HepG2 (cell line): ENCODE measurements around the gene DIP2C. TPM values are rescaled to one million over a fixed set of nuclear protein-coding genes. Genes with fewer than 3 reads are reported as not detected.

ENCODE experiments used
- CEBPB ChIP-seq: IDR thresholded peaks from 2 replicates; pipeline ENCODE4 v1.6.1; 2011; ENCODE audit warnings: low read depth, low read length, improper control_type of control experiment, borderline replicate concordance
- FOSL2 ChIP-seq: sonication (generic); formaldehyde crosslinking; IDR thresholded peaks from 2 replicates; pipeline ENCODE4 v1.4.0; 2020; ENCODE audit warnings: missing genetic modification reagents
- FOXA1 ChIP-seq, 2 experiments: fragments of 450-650 bp in 1 of 2; sonication (generic) in 1 of 2; formaldehyde crosslinking in 1 of 2; IDR thresholded peaks; 2 replicates each; pipeline versions ENCODE4 v1.4.0 to v1.6.1; 2016 to 2020; ENCODE audit warnings: missing genetic modification reagents in 1 of 2
- HMG20B ChIP-seq: conservative IDR thresholded peaks from 2 replicates; pipeline ENCODE4 v1.6.1; 2016; ENCODE audit warnings: missing genetic modification reagents, missing compliant biosample characterization
- RCOR2 ChIP-seq: IDR thresholded peaks from 2 replicates; pipeline ENCODE4 v1.6.1; 2016; ENCODE audit warnings: missing biosample characterization, missing genetic modification reagents
- REPIN1 ChIP-seq: sonication (generic); formaldehyde crosslinking; IDR thresholded peaks from 2 replicates; pipeline ENCODE4 v1.8.0; 2022; ENCODE audit warnings: missing genetic modification reagents, low read depth, mild to moderate bottlenecking, borderline replicate concordance
- SAFB2 ChIP-seq: sonication (generic); formaldehyde crosslinking; IDR thresholded peaks from 2 replicates; pipeline ENCODE4 v1.5.1; 2020; ENCODE audit warnings: missing genetic modification reagents, low read depth, mild to moderate bottlenecking, borderline replicate concordance
- SETDB1 ChIP-seq: sonication (generic); formaldehyde crosslinking; IDR thresholded peaks from 2 replicates; pipeline ENCODE4 v1.5.1; 2020; ENCODE audit warnings: missing genetic modification reagents, mild to moderate bottlenecking, borderline replicate concordance
- SIX1 ChIP-seq: sonication (generic); formaldehyde crosslinking; IDR thresholded peaks from 2 replicates; pipeline ENCODE4 v1.4.0; 2020; ENCODE audit warnings: missing genetic modification reagents, borderline replicate concordance
- TEAD2 ChIP-seq: sonication (generic); formaldehyde crosslinking; IDR thresholded peaks from 2 replicates; pipeline ENCODE4 v1.9.0; 2021; ENCODE audit warnings: missing genetic modification reagents
- TOPORS ChIP-seq: sonication (generic); formaldehyde crosslinking; IDR thresholded peaks from 2 replicates; pipeline ENCODE4 v1.8.0; 2023; ENCODE audit warnings: mild to moderate bottlenecking, missing genetic modification reagents
- ZBTB8A ChIP-seq: sonication (generic); formaldehyde crosslinking; IDR thresholded peaks from 2 replicates; pipeline ENCODE4 v1.4.0; 2020; ENCODE audit warnings: mild to moderate bottlenecking, low read depth, missing genetic modification reagents, borderline replicate concordance
- ZFP1 ChIP-seq: IDR thresholded peaks from 2 replicates; pipeline ENCODE4 v1.6.1; 2016
- ZNF510 ChIP-seq: sonication (generic); formaldehyde crosslinking; IDR thresholded peaks from 2 replicates; pipeline ENCODE4 v1.4.0; 2020; ENCODE audit warnings: low read depth, mild to moderate bottlenecking, missing genetic modification reagents
- ZNF772 ChIP-seq: sonication (generic); formaldehyde crosslinking; IDR thresholded peaks from 2 replicates; pipeline ENCODE4 v1.5.0; 2020; ENCODE audit warnings: mild to moderate bottlenecking, missing genetic modification reagents
- polyA plus RNA-seq, 8 experiments: library from polyadenylated mRNA; depleted of rRNA in 3 of 8; stranded (reverse) in 7 of 8; unstranded in 1 of 8; fragments of >200 nt; fragmentation: Illumina TruSeq in 4 of 8; extraction: Trizol in 4 of 8; gene quantifications; 2 replicates each; pipeline versions ENCODE4 v1.2.1 to v1.2.3, GENCODE V29; 2011 to 2016; ENCODE audit warnings: low read depth in 4 of 8, missing spikeins in 1 of 8, mixed read lengths in 1 of 8; ENCODE audit not compliant: insufficient read depth in 1 of 8
- total RNA-seq, 5 experiments: library from RNA; depleted of rRNA; stranded (reverse); fragments of >200 nt; fragmentation: Illumina TruSeq; extraction: Trizol; gene quantifications; 2 replicates each; pipeline ENCODE4 v1.2.3, GENCODE V29; 2016; ENCODE audit warnings: low read depth in 1 of 5
- TF ChIP-seq, protein P1 (sequence below): sonication (generic); IDR thresholded peaks from 2 replicates; pipeline ENCODE4 v1.6.1; 2016; ENCODE audit warnings: low read depth, borderline replicate concordance
- TF ChIP-seq, protein P2 (sequence below): sonication (generic); formaldehyde crosslinking; IDR thresholded peaks from 2 replicates; pipeline ENCODE4 v1.4.0; 2020; ENCODE audit warnings: mild to moderate bottlenecking, missing genetic modification reagents
- TF ChIP-seq, protein P3 (sequence below): sonication (generic); formaldehyde crosslinking; IDR thresholded peaks from 2 replicates; pipeline ENCODE4 v1.5.1; 2020; ENCODE audit warnings: missing genetic modification reagents, mild to moderate bottlenecking, borderline replicate concordance

DIP2C gene
- total and polyA plus RNA-seq, 2 of the 13 experiments (the other 11 are each of a cell fraction or from before 2014, with no cell fraction given), result 2.2 to 2.7 TPM

DNA sequence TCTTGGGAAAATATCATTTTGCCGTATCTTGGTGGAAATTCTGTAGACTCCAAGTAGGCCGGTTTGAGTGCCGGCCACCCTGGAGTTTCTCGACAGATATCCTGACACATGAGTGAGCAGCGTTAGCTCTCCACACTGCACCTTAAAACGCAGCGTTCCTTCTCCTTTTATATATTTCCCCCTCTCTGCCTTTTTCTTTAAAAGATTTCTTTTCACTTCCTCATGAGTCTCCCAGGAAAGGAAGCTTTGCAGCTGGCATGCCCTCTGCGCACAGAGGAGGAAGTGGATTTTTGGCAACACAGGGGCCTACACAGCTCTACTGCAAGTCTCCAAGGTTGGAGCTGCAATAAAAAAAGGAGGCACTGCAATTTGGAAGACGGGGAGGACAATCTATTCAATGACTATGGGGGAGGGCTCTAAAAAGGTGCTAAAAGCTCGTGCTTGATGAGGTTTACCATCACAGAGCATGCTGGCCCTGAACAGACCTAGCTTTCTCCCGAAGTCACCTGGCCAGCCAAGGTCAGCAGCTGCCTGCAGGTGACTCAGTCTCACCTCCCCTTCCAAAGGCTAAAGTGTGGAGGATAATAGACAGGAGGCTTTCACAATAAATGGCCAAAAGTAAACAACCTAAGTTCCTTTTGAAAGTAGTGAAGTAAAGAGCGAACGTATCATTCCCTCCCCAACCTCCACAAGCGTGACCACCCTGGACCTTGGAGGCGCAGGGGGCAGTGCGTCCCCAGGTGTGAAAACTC lies 301.4 kb downstream of the DIP2C start (continued):
- TF ChIP-seq, protein P1, sequence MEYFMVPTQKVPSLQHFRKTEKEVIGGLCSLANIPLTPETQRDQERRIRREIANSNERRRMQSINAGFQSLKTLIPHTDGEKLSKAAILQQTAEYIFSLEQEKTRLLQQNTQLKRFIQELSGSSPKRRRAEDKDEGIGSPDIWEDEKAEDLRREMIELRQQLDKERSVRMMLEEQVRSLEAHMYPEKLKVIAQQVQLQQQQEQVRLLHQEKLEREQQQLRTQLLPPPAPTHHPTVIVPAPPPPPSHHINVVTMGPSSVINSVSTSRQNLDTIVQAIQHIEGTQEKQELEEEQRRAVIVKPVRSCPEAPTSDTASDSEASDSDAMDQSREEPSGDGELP, result peak; percentile 52; the same call in 1 of the 2 replicates
- no peak for TF ChIP-seq RCOR2
- no peak for TF ChIP-seq TEAD2
- TF ChIP-seq ZNF510, result no peak
- no peak for TF ChIP-seq HMG20B (CRISPR knock-in tag)
- no peak for TF ChIP-seq REPIN1
- peak; percentile 75 for TF ChIP-seq FOSL2 (CRISPR knock-in tag)
- no peak for TF ChIP-seq ZBTB8A (CRISPR knock-in tag)
- TF ChIP-seq ZFP1 (CRISPR knock-in tag), result no peak
- TF ChIP-seq SAFB2 (CRISPR knock-in tag), result no peak
- no peak for TF ChIP-seq SETDB1 (CRISPR knock-in tag)
- no peak for TF ChIP-seq SIX1 (CRISPR knock-in tag)
- TF ChIP-seq FOXA1 (IDR thresholded peaks at IDR 0.05), result no peak
- TF ChIP-seq FOXA1 (CRISPR knock-in tag; IDR thresholded peaks at IDR 0.05), result peak; percentile 70
- no peak for TF ChIP-seq TOPORS (CRISPR knock-in tag)
- no peak for TF ChIP-seq ZNF772 (CRISPR knock-in tag)
- TF ChIP-seq, protein P2, sequence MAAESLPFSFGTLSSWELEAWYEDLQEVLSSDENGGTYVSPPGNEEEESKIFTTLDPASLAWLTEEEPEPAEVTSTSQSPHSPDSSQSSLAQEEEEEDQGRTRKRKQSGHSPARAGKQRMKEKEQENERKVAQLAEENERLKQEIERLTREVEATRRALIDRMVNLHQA (CRISPR knock-in tag), result no peak
- TF ChIP-seq, protein P3, sequence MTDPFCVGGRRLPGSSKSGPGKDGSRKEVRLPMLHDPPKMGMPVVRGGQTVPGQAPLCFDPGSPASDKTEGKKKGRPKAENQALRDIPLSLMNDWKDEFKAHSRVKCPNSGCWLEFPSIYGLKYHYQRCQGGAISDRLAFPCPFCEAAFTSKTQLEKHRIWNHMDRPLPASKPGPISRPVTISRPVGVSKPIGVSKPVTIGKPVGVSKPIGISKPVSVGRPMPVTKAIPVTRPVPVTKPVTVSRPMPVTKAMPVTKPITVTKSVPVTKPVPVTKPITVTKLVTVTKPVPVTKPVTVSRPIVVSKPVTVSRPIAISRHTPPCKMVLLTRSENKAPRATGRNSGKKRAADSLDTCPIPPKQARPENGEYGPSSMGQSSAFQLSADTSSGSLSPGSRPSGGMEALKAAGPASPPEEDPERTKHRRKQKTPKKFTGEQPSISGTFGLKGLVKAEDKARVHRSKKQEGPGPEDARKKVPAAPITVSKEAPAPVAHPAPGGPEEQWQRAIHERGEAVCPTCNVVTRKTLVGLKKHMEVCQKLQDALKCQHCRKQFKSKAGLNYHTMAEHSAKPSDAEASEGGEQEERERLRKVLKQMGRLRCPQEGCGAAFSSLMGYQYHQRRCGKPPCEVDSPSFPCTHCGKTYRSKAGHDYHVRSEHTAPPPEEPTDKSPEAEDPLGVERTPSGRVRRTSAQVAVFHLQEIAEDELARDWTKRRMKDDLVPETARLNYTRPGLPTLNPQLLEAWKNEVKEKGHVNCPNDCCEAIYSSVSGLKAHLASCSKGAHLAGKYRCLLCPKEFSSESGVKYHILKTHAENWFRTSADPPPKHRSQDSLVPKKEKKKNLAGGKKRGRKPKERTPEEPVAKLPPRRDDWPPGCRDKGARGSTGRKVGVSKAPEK, result no peak
- TF ChIP-seq CEBPB, result peak; percentile 59; the same call in 1 of the 2 replicates
